ENCODE results near the gene PIK3CB.
"Not testable (repeated sequence)": the region's sequence is repeated elsewhere in the genome, so short reads cannot be mapped to it uniquely, and the experiment has no call there.

Gene PIK3CB

DNA sequence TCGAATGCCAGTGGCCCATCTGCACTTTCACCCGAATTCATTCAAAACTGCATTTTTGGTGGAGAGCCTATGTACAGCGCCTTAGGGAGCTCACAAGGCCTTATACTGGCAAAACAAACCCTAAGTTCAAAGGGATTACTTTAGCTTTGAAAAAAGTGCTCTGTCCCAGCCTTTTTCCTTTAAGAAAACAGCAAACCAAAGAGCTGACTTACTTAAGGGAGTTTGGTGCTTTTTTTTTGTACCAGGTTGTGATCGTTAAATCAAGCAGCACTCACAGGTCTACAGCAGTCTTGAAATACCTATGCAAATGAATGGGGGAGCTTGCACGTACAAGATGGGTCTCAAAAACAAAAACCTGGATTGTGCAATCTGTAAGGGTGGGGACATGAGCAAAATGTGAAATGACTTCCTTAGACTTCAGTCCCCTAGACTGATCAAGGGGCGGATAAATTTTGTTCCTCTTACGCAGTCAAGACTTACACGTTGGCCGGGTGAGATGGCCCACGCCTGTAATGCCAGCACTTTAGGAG is 11.6 kb upstream of the PIK3CB start:
- no peak for DNase-seq

DNA sequence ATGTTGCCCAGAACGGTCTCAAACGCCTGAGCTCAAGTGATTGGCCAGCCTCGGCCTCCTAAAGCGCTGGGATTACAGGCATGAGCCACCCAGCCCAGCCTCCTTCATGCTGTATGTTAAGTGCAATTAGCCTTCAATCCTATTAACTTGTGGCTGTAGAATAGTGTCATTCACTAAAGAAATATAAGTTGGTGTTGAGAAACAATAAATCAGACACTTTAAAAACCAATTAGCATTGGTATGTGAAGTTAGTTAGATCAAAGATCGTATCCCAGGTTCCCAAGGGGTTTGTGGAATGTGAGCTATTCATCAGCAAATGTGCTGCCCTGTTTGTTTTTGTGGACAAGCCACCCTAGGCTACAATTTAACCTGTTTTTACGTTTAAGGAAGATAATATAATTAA is 11.0 kb upstream of the PIK3CB start:
- DNase-seq: no peak

DNA sequence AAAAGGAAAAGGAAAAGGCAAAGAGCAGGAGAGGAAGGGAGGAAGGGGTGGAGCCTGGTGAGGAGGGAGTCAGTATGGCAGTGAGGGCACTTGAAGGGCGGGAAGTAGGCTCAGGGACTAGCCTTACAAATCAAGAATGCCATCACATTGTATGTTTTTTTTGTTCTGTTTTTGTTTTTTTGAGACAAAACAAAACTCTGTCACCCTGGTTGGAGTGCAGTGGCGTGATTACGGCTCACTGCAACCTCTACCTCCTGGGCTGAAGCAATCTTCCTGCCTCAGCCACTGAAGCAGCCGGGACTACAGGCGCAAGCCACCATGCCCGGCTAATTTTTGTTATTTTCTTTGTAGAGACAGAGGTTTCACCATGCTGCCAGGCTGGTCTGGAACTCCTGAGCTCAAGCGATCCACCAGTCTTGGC is 10.5 kb upstream of the PIK3CB start:
- DNase-seq: no peak

GRCh38 chr3:138842483-138843188 is 7.9 kb upstream of the PIK3CB start:
- DNase-seq: peak in 1 of 2 donors; percentile 17

DNA sequence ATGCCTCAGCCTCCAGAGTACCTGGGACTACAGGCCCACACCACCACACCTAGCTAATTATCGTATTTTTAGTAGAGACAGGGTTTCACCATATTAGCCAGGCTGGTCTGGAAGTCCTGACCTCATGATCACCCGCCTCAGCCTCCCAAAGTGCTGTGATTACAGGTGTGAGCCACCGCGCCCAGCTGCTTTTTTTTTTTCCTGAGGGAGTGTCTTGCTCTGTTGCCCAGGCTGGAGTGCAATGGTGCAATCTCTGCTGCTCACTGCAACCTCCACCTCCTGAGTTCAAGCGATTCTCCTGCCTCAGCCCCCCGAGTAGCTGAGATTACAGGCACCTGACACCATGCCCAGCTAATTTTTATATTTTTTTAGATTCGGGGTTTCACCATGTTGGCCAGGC is 3.7 kb upstream of the PIK3CB start:
- DNase-seq: not testable (repeated sequence)

DNA sequence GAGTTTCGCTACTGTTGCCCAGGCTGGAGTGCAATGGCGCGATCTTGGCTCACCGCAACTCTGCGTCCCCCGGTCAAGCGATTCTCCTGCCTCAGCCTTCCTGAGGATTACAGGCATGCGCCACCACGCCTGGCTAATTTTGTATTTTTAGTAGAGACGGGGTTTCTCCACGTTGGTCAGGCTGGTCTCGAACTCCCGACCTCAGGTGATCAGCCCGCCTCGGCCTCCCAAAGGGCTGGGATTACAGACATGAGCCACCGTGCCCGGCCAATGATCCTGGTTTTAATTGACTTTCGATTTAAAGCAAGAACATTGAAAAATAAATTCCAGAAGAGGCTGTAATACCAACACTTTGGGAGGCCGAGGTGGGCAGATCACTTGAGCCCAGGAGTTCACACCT is 1.1 kb upstream of the PIK3CB start:
- DNase-seq: not testable (repeated sequence)

DNA sequence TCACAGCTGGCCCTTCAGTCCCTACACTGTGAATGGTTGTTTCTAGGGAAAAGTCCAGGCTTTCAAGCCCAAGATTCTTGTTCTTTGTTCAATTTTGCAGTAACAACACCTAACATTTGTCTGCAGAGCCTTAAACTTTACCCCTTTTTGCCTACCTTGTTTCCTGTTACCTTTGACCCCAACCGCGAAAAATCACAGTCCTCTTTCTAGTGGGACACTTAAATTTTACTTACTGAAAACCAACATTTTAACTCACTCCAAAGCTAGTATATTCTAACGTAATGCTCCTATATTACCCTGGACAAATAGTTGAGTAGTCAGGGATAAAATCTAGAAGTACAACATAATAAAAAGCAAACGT is 649 bp upstream of the PIK3CB start:
- no peak for DNase-seq

DNA sequence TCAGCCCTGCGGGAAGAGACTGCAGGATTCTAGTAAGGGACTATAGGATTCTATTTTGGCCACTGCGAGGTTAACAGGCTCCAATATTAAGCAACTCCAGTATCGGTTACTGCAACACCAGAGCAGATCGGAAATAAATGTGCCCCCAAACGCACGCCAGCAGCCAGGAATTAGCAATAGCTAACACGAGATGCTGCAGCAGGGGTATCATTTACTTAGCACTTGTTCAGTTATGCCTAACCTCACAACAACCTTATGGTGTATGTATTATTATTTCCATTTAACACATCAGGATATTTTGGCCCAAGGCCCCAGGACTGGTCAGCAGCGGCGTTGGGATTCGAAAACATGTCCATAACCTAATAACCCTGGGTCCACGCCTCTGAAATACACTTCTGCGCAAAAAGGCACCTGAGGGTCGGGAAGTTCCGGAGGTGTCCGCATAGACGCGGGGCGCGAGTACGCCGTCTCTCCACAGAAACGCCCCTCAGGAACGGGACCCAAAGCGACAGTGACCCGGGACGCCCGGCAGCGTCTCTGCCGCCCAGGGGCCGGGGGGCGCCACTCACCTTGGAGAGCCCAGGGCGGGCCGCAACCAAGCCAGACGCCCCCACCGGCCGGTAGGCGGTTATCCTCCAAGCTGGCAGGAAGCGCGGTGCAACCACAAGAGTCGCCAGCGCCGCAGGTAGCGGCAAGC is 681 bp downstream of the PIK3CB start:
- DNase-seq: peak in 1 of 2 donors; percentile 27

DNA sequence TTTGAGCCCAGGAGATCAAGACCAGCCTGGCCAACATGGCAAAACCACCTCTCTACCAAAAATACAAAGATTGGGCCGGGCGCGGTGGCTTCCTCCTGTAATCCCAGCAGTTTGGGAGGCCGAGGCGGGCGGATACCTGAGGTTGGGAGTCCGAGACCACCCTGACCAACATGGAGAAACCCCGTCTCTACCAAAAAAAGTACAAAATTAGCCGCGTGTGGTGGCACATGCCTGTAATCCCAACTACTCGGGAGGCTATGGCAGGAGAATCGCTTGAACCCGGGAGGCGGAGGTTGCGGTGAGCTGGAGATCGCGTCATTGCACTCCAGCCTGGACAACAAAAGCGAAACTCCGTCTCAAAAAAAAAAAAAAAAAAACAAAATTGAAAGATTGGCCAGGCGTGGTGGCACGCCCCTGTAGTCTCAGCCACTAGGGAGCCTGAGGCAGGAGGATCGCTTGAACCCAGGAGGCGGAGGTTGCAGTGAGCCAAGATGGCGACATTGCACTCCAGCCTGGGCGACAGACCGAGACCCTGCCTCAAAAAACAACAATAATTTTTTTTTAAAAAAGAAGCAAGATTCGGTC is 2.2 kb downstream of the PIK3CB start:
- not testable (repeated sequence) for DNase-seq

DNA sequence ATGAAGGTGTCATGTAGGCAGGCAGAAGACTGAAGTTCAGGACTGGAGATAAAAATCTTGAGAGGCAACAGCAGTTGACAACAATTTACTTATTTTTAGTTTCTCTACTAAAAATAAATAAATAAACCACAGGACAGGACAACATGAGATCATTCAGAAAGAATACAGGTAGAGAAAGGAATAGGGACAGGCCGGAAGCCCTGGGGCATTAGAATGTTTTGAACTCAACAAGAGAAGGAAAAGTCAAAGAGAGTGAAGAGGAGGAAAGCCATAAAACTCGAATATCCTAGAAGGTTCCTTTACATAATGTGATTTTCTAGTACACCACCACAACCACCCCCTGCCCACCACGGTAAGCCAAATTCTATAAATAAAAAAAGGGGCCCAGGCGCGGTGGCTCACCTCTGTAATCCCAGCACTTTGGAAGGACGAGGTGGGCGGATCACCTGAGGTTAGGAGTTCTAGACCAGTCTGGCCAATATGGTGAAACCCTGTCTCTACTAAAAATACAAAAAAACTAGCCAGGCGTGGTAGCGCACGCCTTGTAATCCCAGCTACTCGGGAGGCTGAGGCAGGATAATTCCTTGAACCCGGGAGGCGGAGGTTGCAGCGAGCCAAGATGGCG is 4.7 kb downstream of the PIK3CB start:
- no peak for DNase-seq

GRCh38 chr3:138829097-138829496 is 5.6 kb downstream of the PIK3CB start:
- DNase-seq: no peak

DNA sequence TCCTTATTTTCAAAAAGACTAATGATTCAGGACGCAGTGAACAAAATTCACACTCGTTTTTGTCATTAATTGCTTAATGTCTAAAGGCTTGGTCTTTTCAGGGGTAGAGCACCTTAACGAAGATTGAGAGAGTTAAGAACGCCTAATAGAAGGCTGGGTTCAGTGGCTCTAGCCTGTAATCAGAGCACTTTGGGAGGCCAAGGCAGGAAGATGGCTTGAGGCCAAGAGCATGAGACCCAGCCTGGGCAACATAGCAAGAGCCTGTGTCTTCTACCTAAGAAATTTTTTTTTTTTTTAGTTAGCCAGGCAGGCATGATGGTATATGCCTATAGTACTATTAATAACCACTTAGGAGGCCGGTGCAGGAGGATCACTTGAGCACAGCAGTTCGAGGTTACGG is 7.5 kb downstream of the PIK3CB start:
- no peak for DNase-seq

DNA sequence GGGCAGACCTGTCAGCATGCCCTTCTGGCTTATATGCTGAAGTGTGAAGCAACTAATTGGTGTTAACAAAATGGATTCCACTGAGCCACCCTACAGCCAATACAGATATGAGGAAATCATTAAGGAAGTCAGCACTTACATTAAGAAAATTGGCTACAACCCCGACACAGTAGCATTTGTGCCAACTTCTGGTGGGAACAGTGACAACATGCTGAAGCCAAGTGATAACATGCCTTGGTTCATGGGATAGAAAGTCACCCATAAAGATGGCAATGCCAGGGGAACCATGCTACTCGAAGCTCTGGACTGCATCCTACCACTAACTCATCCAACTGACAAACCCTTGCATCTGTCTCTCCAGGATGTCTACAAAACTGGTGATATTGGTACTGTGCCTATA is 9.4 kb downstream of the PIK3CB start:
- no peak for DNase-seq

DNA sequence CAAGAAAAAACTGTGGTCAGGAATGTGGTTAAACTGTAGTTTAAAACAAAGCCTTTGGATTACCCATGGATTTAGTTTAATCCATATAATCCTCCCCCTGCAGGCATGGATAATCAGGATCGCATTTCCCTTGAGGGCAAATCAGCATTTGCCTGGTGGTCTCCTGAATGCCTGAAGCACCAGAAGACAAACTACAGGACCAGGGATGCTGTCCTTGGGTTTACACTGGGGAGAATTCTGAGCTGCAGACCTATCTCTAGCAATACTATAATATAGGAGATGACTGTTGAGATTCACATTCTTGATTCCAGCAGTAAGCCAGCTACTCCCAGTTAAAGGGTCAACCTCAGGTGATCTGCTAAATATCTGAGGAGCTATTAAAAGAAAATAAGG is 10.6 kb downstream of the PIK3CB start:
- no peak for DNase-seq

GRCh38 chr3:138820379-138820778 is 14.3 kb downstream of the PIK3CB start:
- DNase-seq: not testable (repeated sequence)

DNA sequence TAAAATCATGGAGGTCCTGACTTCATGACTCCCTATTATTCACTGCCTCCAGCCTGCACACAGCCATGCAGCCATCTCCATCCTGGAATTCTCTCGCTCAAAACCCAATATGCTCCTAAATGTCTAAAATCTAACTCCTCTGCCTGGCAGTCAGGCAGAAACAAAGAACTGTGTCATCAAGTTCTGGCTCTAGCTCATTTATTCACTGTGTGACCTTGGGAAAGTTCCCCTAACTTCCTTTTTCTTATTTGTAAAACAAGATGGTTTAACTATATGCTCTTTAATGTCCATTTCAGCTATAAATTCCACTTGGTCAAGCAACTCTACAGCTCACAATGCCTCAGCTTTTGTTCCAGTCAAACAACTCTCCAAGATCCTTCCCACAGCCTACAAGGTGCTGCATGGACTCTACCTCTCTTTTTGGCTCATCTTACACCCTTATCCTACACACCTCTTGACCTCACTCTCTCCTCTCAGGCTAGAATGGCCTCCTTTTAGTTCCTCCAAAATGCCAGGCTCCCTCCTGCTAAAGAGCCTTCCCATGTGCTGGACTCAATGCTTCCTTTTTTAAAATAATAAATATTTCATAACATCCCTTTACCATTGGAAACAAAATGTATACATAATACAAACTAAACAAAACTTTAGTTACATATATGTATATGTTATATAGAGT is 16.4 kb downstream of the PIK3CB start:
- DNase-seq: no peak

GRCh38 chr3:138817695-138818094 is 17.0 kb downstream of the PIK3CB start:
- DNase-seq: no peak

DNA sequence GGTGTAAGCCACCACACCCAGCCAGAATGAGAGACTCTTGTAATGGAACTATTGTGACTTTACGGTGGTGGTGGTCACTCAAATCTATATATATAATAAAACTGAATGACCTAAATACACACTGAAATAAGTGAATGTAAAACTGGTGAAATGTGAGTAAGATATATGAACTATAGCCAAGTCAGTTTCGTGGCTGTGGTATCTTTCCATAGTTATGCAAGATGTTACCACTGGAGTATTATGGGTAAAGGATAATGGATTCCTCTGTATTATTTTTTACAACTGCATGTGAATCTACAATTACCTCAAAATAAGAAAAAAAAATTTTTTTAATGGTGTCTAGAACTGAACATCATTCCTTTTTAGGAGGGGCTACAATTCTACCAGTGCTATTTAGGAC is 21.9 kb downstream of the PIK3CB start:
- DNase-seq: no peak

GRCh38 chr3:138809500-138810256 is 25.1 kb downstream of the PIK3CB start:
- DNase-seq: no peak

- DNase-seq: no peak
These were observed 28.2 kb downstream of the PIK3CB start for GRCh38 chr3:138806376-138807080.

DNA sequence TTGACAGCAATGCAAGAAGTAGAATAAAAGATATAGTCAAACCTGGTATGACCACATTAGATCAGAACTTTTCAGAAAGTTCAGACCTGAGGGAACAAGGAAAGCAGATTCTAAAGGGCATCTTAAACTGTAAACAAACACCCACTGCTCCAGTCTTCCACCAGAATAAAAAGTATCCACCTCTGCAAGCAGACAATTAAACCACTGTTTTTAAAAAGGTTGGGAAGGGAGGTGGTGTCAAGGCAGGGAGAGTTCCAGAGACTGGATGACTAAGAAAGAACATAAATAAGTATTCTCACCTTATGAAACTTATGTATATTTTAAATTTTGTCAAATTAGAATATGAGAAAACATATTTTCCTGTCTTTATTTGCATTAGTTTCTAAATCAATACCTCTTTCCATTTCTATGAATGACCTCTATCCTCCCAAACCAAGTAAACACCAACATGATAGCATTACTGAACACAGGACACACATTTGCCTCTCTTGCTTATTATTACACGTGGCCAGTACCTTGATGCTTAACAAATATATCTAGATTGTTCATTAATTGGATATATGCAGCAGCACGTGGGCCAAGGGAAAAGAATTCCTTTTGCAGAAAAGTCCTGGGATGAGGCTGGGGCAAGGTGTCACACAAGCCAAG is 31.6 kb downstream of the PIK3CB start:
- DNase-seq: no peak
